Body of pancreas (tissue), 4 donors: ENCODE results near the gene CHRDL1.

Source experiments
- POLR2A ChIP-seq, 3 donors: fragments of 450-650 bp; IDR thresholded peaks; one replicate each; pipeline ENCODE4 v1.6.1; 2016; ENCODE audit warnings: antibody characterized with exemption in 3 of 3, mild to moderate bottlenecking in 2 of 3
- TF ChIP-seq, protein P1 (sequence below), 7 experiments: fragments of 450-650 bp in 4 of 7; fragments of 200-600 bp in 3 of 7; sonication (generic) in 3 of 7; IDR thresholded peaks; one replicate each; pipeline ENCODE4 v1.5.1; 2016 to 2019; ENCODE audit warnings: antibody characterized with exemption in 7 of 7

DNA sequence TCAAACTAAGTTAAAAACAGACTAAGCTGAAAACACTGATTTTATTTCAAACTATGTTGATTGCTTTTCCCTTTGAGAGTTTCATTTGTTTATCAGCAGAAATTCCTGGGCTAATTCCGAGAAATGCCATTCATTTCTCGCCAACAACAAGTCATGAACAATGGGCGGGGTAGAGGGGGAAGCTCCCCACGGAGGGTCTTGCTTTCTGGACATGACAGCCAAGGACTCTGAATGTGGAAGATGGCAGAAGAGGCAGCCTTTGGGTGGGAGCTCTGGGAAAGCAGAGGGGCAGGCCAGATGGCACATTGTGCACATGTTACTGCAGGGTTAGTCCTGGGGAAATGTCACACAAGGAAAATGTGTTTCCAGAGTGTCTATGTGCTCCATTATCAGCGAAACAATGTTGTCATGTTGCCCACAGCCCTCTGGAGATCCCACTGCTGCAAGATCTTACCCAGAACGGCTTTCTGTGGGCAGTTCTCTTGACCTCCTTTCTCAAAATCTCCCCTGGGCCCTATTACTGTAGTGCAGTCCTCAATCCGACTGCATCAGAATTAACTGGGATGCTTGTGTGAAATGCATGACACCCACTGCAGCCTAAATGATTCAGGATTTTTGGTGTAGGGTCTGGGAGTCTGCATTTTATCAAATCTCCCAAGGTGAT lies 45.0 kb downstream of the CHRDL1 start:
- TF ChIP-seq, protein P1, sequence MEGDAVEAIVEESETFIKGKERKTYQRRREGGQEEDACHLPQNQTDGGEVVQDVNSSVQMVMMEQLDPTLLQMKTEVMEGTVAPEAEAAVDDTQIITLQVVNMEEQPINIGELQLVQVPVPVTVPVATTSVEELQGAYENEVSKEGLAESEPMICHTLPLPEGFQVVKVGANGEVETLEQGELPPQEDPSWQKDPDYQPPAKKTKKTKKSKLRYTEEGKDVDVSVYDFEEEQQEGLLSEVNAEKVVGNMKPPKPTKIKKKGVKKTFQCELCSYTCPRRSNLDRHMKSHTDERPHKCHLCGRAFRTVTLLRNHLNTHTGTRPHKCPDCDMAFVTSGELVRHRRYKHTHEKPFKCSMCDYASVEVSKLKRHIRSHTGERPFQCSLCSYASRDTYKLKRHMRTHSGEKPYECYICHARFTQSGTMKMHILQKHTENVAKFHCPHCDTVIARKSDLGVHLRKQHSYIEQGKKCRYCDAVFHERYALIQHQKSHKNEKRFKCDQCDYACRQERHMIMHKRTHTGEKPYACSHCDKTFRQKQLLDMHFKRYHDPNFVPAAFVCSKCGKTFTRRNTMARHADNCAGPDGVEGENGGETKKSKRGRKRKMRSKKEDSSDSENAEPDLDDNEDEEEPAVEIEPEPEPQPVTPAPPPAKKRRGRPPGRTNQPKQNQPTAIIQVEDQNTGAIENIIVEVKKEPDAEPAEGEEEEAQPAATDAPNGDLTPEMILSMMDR (IDR thresholded peaks at IDR 0.05) = no peak
- no peak for TF ChIP-seq POLR2A (IDR thresholded peaks at IDR 0.05)
